PC-3 (cell line): ENCODE data around the gene FRZB.

Experiments
- EZH2 ChIP-seq: fragments of 300-600 bp; sonication (generic); IDR thresholded peaks from one replicate; pipeline ENCODE4 v1.6.1; 2017; ENCODE audit warnings: antibody characterized with exemption, mild to moderate bottlenecking, low read length; ENCODE audit not compliant: unreplicated experiment
- EZH2phosphoT487 ChIP-seq: fragments of 300-600 bp; sonication (generic); IDR thresholded peaks from 2 replicates; pipeline ENCODE4 v1.6.1; 2018; ENCODE audit warnings: mild to moderate bottlenecking, antibody characterized with exemption, low read length, borderline replicate concordance
- TF ChIP-seq, protein P1 (sequence below): fragments of 300-600 bp; sonication (generic); conservative IDR thresholded peaks from 2 replicates; pipeline ENCODE4 v1.5.1; 2017; ENCODE audit warnings: antibody characterized with exemption, low read depth, mild to moderate bottlenecking, low read length

DNA sequence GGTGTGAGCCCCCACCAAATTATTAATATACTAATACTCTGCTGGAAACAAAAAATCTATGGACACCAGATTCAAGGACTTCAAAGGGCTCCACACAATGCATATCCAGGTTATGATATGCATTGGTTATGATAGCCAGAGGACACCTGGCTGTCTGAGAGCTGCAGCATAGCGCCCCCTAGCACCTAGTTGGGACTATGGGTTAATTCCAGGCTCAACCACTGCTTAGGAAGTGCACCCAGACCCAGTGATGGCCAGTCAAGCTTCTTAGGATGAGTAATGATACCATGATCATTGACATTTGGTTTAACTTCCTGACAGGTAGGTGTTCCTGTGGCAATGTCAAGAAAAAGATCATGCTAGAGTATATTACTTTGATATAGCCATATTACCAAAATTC, 3.8 kb upstream of the FRZB start:
- TF ChIP-seq, protein P1, sequence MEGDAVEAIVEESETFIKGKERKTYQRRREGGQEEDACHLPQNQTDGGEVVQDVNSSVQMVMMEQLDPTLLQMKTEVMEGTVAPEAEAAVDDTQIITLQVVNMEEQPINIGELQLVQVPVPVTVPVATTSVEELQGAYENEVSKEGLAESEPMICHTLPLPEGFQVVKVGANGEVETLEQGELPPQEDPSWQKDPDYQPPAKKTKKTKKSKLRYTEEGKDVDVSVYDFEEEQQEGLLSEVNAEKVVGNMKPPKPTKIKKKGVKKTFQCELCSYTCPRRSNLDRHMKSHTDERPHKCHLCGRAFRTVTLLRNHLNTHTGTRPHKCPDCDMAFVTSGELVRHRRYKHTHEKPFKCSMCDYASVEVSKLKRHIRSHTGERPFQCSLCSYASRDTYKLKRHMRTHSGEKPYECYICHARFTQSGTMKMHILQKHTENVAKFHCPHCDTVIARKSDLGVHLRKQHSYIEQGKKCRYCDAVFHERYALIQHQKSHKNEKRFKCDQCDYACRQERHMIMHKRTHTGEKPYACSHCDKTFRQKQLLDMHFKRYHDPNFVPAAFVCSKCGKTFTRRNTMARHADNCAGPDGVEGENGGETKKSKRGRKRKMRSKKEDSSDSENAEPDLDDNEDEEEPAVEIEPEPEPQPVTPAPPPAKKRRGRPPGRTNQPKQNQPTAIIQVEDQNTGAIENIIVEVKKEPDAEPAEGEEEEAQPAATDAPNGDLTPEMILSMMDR, result peak; percentile 65; the same call in 1 of the 2 replicates
- TF ChIP-seq EZH2 (no peak), EZH2phosphoT487 (no peak)
